ENCODE measurements around the gene OR4K17. TPM values are rescaled to one million over a fixed set of nuclear protein-coding genes. Genes with fewer than 3 reads are reported as not detected.
"Not testable (repeated sequence)": the region's sequence is repeated elsewhere in the genome, so short reads cannot be mapped to it uniquely, and the experiment has no call there.

Gene OR4K17
- total RNA-seq, 1 experiment from 2014 or later: not detected

- Histone ChIP-seq H2BK20ac (ENCODE audit: low read depth, low read length, poor library complexity, severe bottlenecking) (no peak overlapping the region), H3K79me2 (ENCODE audit: insufficient read depth, low read length) (no peaks in the 10 kb centered on the region), H3T11ph (ENCODE audit: low read length) (no peak overlapping the region), H3K56ac (ENCODE audit: insufficient read length, low read depth, low read length) (no peak overlapping the region), H2BK15ac (ENCODE audit: low read depth, low read length) (no peak overlapping the region), H3K18ac (ENCODE audit: insufficient read length, low read depth, low read length) (no peak overlapping the region), H4K8ac (replicated peaks; ENCODE audit: insufficient read length, low read depth, low read length) (no peak overlapping the region), H2AFZ (ENCODE audit: low read length) (no peak overlapping the region), H3K23ac (ENCODE audit: insufficient read length, low read depth, low read length) (no peak overlapping the region), H3K27ac (ENCODE audit: insufficient read length, low read depth, low read length) (no peak overlapping the region), H2BK5ac (ENCODE audit: insufficient read length, low read length) (no peak overlapping the region), H3K27me3 (ENCODE audit: insufficient read depth, low read length) (no peaks in the 10 kb centered on the region), H4K20me1 (ENCODE audit: control insufficient read depth, insufficient read depth, insufficient read length) (no peaks in the 10 kb centered on the region), H3K14ac (ENCODE audit: insufficient read depth, low read length) (no peak overlapping the region), H3K79me1 (ENCODE audit: insufficient read depth, low read depth, low read length, poor library complexity, severe bottlenecking) (no peaks in the 10 kb centered on the region), H3K23me2 (ENCODE audit: insufficient read length, low read depth, low read length, poor library complexity, severe bottlenecking) (no peaks in the 10 kb centered on the region), H3K4me2 (ENCODE audit: insufficient read depth, insufficient read length, low read length) (no peak overlapping the region), H3K4ac (ENCODE audit: low read depth, low read length) (no peak overlapping the region), H2AK5ac (ENCODE audit: insufficient read length, low read length) (no peak overlapping the region), H3K9ac (ENCODE audit: extremely low read depth, insufficient read length, low read length) (no peak overlapping the region), H3K4me1 (ENCODE audit: insufficient read depth, low read length) (no peaks in the 10 kb centered on the region), H3K9me3 (ENCODE audit: control insufficient read depth, low read depth, low read length) (peaks cover 44% of the 10 kb centered on the region), H2BK12ac (ENCODE audit: insufficient read length, low read depth, low read length) (no peak overlapping the region), H2BK120ac (ENCODE audit: low read depth, low read length, poor library complexity, severe bottlenecking) (no peak overlapping the region), H4K5ac (ENCODE audit: insufficient read length, low read depth, low read length) (no peak overlapping the region), H4K91ac (ENCODE audit: insufficient read length, low read depth, low read length) (no peak overlapping the region)
- Mint-ChIP-seq H3K27me3 (ENCODE audit: low read depth) (peaks cover 2% of the 10 kb centered on the region), H3K27ac (no peak overlapping the region), H3K4me3 (no peak overlapping the region), H3K4me1 (no peaks in the 10 kb centered on the region), H3K36me3 (ENCODE audit: insufficient read depth in 1 of 3, low read depth in 3 of 3) (peaks cover 3 to 29% (median 6%) of the 10 kb centered on the region in 3 experiments; a peak in 6 of 7 replicates), H3K9me3 (peaks cover 87 to 97% of the 10 kb centered on the region in 2 experiments)
- DNase-seq: no peak
- TF ChIP-seq, protein P1, sequence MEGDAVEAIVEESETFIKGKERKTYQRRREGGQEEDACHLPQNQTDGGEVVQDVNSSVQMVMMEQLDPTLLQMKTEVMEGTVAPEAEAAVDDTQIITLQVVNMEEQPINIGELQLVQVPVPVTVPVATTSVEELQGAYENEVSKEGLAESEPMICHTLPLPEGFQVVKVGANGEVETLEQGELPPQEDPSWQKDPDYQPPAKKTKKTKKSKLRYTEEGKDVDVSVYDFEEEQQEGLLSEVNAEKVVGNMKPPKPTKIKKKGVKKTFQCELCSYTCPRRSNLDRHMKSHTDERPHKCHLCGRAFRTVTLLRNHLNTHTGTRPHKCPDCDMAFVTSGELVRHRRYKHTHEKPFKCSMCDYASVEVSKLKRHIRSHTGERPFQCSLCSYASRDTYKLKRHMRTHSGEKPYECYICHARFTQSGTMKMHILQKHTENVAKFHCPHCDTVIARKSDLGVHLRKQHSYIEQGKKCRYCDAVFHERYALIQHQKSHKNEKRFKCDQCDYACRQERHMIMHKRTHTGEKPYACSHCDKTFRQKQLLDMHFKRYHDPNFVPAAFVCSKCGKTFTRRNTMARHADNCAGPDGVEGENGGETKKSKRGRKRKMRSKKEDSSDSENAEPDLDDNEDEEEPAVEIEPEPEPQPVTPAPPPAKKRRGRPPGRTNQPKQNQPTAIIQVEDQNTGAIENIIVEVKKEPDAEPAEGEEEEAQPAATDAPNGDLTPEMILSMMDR (conservative IDR thresholded peaks at IDR 0.05): no peak
These were observed 56.6 kb downstream of the OR4K17 start for GRCh38 chr14:20167091-20167490.

GRCh38 chr14:20169852-20170251 is 59.3 kb downstream of the OR4K17 start:
- not testable (repeated sequence) for H3K4me1 Mint-ChIP-seq; H3K79me2 ChIP-seq (ENCODE audit: insufficient read depth, low read length); H3K4me2 ChIP-seq (ENCODE audit: insufficient read depth, insufficient read length, low read length); H3K23ac ChIP-seq (ENCODE audit: insufficient read length, low read depth, low read length); H3K27me3 Mint-ChIP-seq (ENCODE audit: low read depth); H3T11ph ChIP-seq (ENCODE audit: low read length); H2AFZ ChIP-seq (ENCODE audit: low read length); H3K4ac ChIP-seq (ENCODE audit: low read depth, low read length); H3K27me3 ChIP-seq (ENCODE audit: insufficient read depth, low read length); H3K14ac ChIP-seq (ENCODE audit: insufficient read depth, low read length); H2BK120ac ChIP-seq (ENCODE audit: low read depth, low read length, poor library complexity, severe bottlenecking); H3K27ac Mint-ChIP-seq; H3K27ac ChIP-seq (ENCODE audit: insufficient read length, low read depth, low read length); H4K8ac ChIP-seq (replicated peaks; ENCODE audit: insufficient read length, low read depth, low read length); H2BK12ac ChIP-seq (ENCODE audit: insufficient read length, low read depth, low read length); H3K79me1 ChIP-seq (ENCODE audit: insufficient read depth, low read depth, low read length, poor library complexity, severe bottlenecking); H2BK15ac ChIP-seq (ENCODE audit: low read depth, low read length); H3K56ac ChIP-seq (ENCODE audit: insufficient read length, low read depth, low read length); H2BK20ac ChIP-seq (ENCODE audit: low read depth, low read length, poor library complexity, severe bottlenecking); H3K4me1 ChIP-seq (ENCODE audit: insufficient read depth, low read length); DNase-seq; H3K4me3 Mint-ChIP-seq; H4K5ac ChIP-seq (ENCODE audit: insufficient read length, low read depth, low read length); H3K23me2 ChIP-seq (ENCODE audit: insufficient read length, low read depth, low read length, poor library complexity, severe bottlenecking); H4K91ac ChIP-seq (ENCODE audit: insufficient read length, low read depth, low read length); H2BK5ac ChIP-seq (ENCODE audit: insufficient read length, low read length); H3K9ac ChIP-seq (ENCODE audit: extremely low read depth, insufficient read length, low read length); H4K20me1 ChIP-seq (ENCODE audit: control insufficient read depth, insufficient read depth, insufficient read length); H2AK5ac ChIP-seq (ENCODE audit: insufficient read length, low read length); H3K18ac ChIP-seq (ENCODE audit: insufficient read length, low read depth, low read length)
- H3K9me3 ChIP-seq (ENCODE audit: control insufficient read depth, low read depth, low read length): peaks cover 37% of the 10 kb centered on the region
- peaks cover 3 to 17% (median 4%) of the 10 kb centered on the region in 3 experiments; a peak in 4 of 7 replicates for H3K36me3 Mint-ChIP-seq (ENCODE audit: insufficient read depth in 1 of 3, low read depth in 3 of 3)
- H3K9me3 Mint-ChIP-seq: peaks cover 85 to 91% of the 10 kb centered on the region in 2 experiments
